SK-N-SH treated with all-trans-retinoic acid at 6 μM for 48 hours (cell line): ENCODE measurements around the gene RFX5.

Experiments
- ATAC-seq: fragments of 200-7000 bp; cut with Tn5 transposase; 3 replicates; pipeline ENCODE4 v1.9.1; 2020; ENCODE audit warnings: mild to moderate bottlenecking, moderate library complexity
- ARNTL ChIP-seq: fragments of 450-650 bp; formaldehyde crosslinking; IDR thresholded peaks from 2 replicates; pipeline ENCODE4 v1.5.0; 2020; ENCODE audit warnings: low read depth, mild to moderate bottlenecking, moderate library complexity, borderline replicate concordance
- BACH2 ChIP-seq: fragments of 250-450 bp; sonication (Bioruptor Pico); IDR thresholded peaks from 2 replicates; pipeline ENCODE4 v1.9.0; 2021; ENCODE audit warnings: mild to moderate bottlenecking, borderline replicate concordance
- CSDC2 ChIP-seq: fragments of 250-450 bp; sonication (Bioruptor Pico); IDR thresholded peaks from 2 replicates; pipeline ENCODE4 v1.5.0; 2020; ENCODE audit warnings: mild to moderate bottlenecking, moderate library complexity
- ESRRG ChIP-seq: fragments of 250-450 bp; sonication (Bioruptor Pico); IDR thresholded peaks from 2 replicates; pipeline ENCODE4 v1.6.1; 2021; ENCODE audit warnings: mild to moderate bottlenecking
- GLIS3 ChIP-seq: fragments of 250-450 bp; sonication (Bioruptor Pico); IDR thresholded peaks from 2 replicates; pipeline ENCODE4 v1.5.0; 2020; ENCODE audit warnings: mild to moderate bottlenecking, moderate library complexity
- ISL1 ChIP-seq: fragments of 250-450 bp; sonication (Bioruptor Pico); IDR thresholded peaks from 2 replicates; pipeline ENCODE4 v2.1.2; 2022; ENCODE audit warnings: mild to moderate bottlenecking, moderate library complexity
- OSR1 ChIP-seq: fragments of 250-450 bp; sonication (Bioruptor Pico); IDR thresholded peaks from 2 replicates; pipeline ENCODE4 v1.8.0; 2022; ENCODE audit warnings: moderate library complexity, mild to moderate bottlenecking, inconsistent platforms
- PPARA ChIP-seq: fragments of 250-450 bp; sonication (Bioruptor Pico); IDR thresholded peaks from 2 replicates; pipeline ENCODE4 v1.5.0; 2020; ENCODE audit warnings: mild to moderate bottlenecking, borderline replicate concordance
- RARB ChIP-seq: fragments of 250-450 bp; sonication (Bioruptor Pico); IDR thresholded peaks from 2 replicates; pipeline ENCODE4 v1.8.0; 2021; ENCODE audit warnings: mild to moderate bottlenecking, moderate library complexity
- TCF4 ChIP-seq: fragments of 250-450 bp; sonication (Bioruptor Pico); IDR thresholded peaks from 2 replicates; pipeline ENCODE4 v1.8.0; 2021; ENCODE audit warnings: mild to moderate bottlenecking, moderate library complexity, borderline replicate concordance
- TOX ChIP-seq: fragments of 250-450 bp; sonication (Bioruptor Pico); IDR thresholded peaks from 2 replicates; pipeline ENCODE4 v1.8.0; 2021; ENCODE audit warnings: mild to moderate bottlenecking, moderate library complexity, borderline replicate concordance
- ZC3H10 ChIP-seq: fragments of 250-450 bp; sonication (Bioruptor Pico); IDR thresholded peaks from 2 replicates; pipeline ENCODE4 v1.5.1; 2021; ENCODE audit warnings: mild to moderate bottlenecking, moderate library complexity
- ZFP3 ChIP-seq: fragments of 250-450 bp; sonication (Bioruptor Pico); IDR thresholded peaks from 2 replicates; pipeline ENCODE4 v1.5.0; 2020; ENCODE audit warnings: mild to moderate bottlenecking, moderate library complexity
- ZFP30 ChIP-seq: fragments of 450-650 bp; formaldehyde crosslinking; IDR thresholded peaks from 2 replicates; pipeline ENCODE4 v1.5.0; 2022; ENCODE audit warnings: mild to moderate bottlenecking, moderate library complexity
- ZNF70 ChIP-seq: fragments of 450-650 bp; formaldehyde crosslinking; IDR thresholded peaks from 2 replicates; pipeline ENCODE4 v1.5.0; 2020; ENCODE audit warnings: mild to moderate bottlenecking, moderate library complexity
- ZNF8 ChIP-seq: fragments of 450-650 bp; formaldehyde crosslinking; IDR thresholded peaks from 2 replicates; pipeline ENCODE4 v1.5.0; 2020; ENCODE audit warnings: mild to moderate bottlenecking, moderate library complexity
- TF ChIP-seq, protein P1 (sequence below): fragments of 250-450 bp; sonication (Bioruptor Pico); IDR thresholded peaks from 2 replicates; pipeline ENCODE4 v1.5.1; 2020; ENCODE audit warnings: low read depth, mild to moderate bottlenecking, moderate library complexity
- TF ChIP-seq, protein P2 (sequence below): fragments of 250-450 bp; sonication (Bioruptor Pico); IDR thresholded peaks from 2 replicates; pipeline ENCODE4 v1.8.0; 2020; ENCODE audit warnings: mild to moderate bottlenecking, moderate library complexity, borderline replicate concordance
- TF ChIP-seq, protein P3 (sequence below): fragments of 250-450 bp; sonication (Bioruptor Pico); IDR thresholded peaks from 2 replicates; pipeline ENCODE4 v1.5.1; 2021; ENCODE audit warnings: mild to moderate bottlenecking, moderate library complexity
- TF ChIP-seq, protein P4 (sequence below): fragments of 250-450 bp; sonication (Bioruptor Pico); IDR thresholded peaks from 2 replicates; pipeline ENCODE4 v1.5.0; 2020; ENCODE audit warnings: mild to moderate bottlenecking, moderate library complexity

Gene RFX5

DNA sequence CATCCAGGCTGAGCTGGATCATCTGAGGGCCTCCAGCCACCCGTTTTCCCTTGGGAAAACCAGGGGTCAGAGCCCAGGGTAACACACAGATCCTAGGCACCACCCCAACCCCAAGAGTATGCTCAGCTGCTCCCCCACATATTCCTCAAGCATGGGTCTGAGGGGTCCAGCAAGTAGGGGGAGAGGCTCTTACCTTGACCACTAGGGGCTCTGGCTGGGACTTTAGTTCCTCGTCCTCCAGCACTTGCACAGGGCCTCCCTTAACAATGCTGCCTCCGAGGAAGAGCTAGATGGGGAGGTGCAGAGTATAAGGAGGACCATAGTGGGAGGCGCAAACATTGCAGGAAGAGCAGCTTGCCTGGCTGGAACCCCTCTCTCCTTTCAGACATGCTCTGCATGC is 17.9 kb upstream of the RFX5 start:
- no peak; the same call in 2 of the 3 replicates for ATAC-seq
- TF ChIP-seq, protein P1, sequence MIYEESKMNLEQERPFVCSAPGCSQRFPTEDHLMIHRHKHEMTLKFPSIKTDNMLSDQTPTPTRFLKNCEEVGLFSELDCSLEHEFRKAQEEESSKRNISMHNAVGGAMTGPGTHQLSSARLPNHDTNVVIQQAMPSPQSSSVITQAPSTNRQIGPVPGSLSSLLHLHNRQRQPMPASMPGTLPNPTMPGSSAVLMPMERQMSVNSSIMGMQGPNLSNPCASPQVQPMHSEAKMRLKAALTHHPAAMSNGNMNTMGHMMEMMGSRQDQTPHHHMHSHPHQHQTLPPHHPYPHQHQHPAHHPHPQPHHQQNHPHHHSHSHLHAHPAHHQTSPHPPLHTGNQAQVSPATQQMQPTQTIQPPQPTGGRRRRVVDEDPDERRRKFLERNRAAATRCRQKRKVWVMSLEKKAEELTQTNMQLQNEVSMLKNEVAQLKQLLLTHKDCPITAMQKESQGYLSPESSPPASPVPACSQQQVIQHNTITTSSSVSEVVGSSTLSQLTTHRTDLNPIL (CRISPR knock-in tag) = no peak
- no peak for TF ChIP-seq ZC3H10 (CRISPR knock-in tag)
- TF ChIP-seq ESRRG (CRISPR knock-in tag) = no peak
- no peak for TF ChIP-seq CSDC2 (CRISPR knock-in tag)
- TF ChIP-seq, protein P2, sequence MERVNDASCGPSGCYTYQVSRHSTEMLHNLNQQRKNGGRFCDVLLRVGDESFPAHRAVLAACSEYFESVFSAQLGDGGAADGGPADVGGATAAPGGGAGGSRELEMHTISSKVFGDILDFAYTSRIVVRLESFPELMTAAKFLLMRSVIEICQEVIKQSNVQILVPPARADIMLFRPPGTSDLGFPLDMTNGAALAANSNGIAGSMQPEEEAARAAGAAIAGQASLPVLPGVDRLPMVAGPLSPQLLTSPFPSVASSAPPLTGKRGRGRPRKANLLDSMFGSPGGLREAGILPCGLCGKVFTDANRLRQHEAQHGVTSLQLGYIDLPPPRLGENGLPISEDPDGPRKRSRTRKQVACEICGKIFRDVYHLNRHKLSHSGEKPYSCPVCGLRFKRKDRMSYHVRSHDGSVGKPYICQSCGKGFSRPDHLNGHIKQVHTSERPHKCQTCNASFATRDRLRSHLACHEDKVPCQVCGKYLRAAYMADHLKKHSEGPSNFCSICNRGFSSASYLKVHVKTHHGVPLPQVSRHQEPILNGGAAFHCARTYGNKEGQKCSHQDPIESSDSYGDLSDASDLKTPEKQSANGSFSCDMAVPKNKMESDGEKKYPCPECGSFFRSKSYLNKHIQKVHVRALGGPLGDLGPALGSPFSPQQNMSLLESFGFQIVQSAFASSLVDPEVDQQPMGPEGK (CRISPR knock-in tag) = no peak
- no peak for TF ChIP-seq ZFP30 (CRISPR knock-in tag)
- no peak for TF ChIP-seq OSR1 (CRISPR knock-in tag)
- no peak for TF ChIP-seq TCF4 (CRISPR knock-in tag)
- TF ChIP-seq ZNF70 (CRISPR knock-in tag) = no peak
- no peak for TF ChIP-seq ARNTL (CRISPR knock-in tag)
- TF ChIP-seq, protein P3, sequence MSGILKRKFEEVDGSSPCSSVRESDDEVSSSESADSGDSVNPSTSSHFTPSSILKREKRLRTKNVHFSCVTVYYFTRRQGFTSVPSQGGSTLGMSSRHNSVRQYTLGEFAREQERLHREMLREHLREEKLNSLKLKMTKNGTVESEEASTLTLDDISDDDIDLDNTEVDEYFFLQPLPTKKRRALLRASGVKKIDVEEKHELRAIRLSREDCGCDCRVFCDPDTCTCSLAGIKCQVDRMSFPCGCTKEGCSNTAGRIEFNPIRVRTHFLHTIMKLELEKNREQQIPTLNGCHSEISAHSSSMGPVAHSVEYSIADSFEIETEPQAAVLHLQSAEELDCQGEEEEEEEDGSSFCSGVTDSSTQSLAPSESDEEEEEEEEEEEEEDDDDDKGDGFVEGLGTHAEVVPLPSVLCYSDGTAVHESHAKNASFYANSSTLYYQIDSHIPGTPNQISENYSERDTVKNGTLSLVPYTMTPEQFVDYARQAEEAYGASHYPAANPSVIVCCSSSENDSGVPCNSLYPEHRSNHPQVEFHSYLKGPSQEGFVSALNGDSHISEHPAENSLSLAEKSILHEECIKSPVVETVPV (CRISPR knock-in tag) = no peak
- TF ChIP-seq RARB (CRISPR knock-in tag) = no peak
- no peak for TF ChIP-seq ZFP3 (CRISPR knock-in tag)
- TF ChIP-seq PPARA = no peak
- TF ChIP-seq, protein P4, sequence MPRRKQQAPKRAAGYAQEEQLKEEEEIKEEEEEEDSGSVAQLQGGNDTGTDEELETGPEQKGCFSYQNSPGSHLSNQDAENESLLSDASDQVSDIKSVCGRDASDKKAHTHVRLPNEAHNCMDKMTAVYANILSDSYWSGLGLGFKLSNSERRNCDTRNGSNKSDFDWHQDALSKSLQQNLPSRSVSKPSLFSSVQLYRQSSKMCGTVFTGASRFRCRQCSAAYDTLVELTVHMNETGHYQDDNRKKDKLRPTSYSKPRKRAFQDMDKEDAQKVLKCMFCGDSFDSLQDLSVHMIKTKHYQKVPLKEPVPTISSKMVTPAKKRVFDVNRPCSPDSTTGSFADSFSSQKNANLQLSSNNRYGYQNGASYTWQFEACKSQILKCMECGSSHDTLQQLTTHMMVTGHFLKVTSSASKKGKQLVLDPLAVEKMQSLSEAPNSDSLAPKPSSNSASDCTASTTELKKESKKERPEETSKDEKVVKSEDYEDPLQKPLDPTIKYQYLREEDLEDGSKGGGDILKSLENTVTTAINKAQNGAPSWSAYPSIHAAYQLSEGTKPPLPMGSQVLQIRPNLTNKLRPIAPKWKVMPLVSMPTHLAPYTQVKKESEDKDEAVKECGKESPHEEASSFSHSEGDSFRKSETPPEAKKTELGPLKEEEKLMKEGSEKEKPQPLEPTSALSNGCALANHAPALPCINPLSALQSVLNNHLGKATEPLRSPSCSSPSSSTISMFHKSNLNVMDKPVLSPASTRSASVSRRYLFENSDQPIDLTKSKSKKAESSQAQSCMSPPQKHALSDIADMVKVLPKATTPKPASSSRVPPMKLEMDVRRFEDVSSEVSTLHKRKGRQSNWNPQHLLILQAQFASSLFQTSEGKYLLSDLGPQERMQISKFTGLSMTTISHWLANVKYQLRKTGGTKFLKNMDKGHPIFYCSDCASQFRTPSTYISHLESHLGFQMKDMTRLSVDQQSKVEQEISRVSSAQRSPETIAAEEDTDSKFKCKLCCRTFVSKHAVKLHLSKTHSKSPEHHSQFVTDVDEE (CRISPR knock-in tag) = no peak
- TF ChIP-seq ISL1 (CRISPR knock-in tag) = no peak
- no peak for TF ChIP-seq GLIS3
- no peak for TF ChIP-seq ZNF8 (CRISPR knock-in tag)
- no peak for TF ChIP-seq TOX (CRISPR knock-in tag)

DNA sequence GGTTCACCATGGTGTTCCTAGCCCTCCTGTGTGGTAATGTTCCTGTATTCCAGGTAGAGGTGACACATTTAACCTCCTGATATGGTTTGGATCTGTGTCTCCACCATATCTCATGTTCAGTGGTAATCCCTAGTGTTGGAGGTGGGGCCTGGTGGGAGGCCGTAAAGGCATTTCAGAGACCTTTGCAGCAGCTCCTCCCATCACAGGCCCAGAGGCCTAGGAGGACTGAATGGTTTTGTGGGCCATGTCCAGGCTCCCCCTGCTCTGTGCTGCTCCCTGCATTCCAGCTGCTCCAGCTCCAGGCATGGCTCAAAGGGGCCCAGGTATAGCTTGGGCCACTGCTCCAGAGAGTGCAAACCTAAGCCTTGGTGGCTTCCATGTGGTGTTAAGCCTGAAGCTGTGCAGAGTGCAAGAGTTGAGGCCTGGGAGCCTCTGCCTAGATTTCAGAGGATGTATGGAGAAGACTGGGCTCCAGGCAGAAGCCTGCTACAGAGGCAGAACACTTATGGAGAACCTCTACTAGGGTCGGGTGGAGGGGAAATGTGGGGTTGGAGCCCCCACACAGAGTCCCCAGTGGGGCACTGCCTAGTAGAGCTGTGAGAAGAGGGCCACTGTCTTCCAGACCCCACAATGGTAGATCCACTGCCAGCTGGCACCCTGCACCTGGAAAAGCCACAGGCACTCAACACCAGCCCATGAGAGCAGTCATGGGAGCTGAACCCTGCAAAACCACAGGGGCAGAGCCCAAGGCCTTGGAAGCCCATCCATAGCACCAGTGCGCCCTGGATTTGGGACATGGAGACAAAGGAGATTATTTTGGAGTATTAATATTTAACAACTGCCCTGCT is 15.5 kb upstream of the RFX5 start:
- TF ChIP-seq ESRRG (CRISPR knock-in tag) = no peak
- TF ChIP-seq, protein P2 (CRISPR knock-in tag) = no peak
- no peak for TF ChIP-seq RARB (CRISPR knock-in tag)
- TF ChIP-seq, protein P4 (CRISPR knock-in tag) = no peak
- TF ChIP-seq GLIS3 = no peak
- TF ChIP-seq ZNF8 (CRISPR knock-in tag) = no peak
- TF ChIP-seq CSDC2 (CRISPR knock-in tag) = no peak
- no peak for TF ChIP-seq ARNTL (CRISPR knock-in tag)
- no peak for TF ChIP-seq BACH2
- ATAC-seq = no peak
